ENCODE data around the gene ZNF133.

The ZNF133 gene

DNA sequence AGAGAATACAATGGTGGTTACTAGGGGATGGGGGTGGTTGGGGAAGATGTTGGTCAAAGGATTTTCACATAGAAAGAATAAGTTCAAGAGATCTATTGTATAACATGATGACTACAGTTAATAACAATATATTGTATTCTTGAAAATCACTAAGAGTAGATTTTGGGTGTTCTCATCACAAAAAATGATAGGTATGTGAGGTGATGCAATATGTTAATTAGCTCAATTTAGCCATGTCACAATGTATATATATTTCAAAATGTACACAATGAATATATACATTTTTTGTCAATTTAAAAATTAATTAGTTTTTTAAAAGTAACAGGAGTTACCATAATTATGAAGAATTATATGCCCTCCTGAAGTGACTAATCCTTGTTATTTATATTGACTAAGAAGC lies 22.3 kb downstream of the ZNF133 start (continued):
- TF ChIP-seq, protein P1, sequence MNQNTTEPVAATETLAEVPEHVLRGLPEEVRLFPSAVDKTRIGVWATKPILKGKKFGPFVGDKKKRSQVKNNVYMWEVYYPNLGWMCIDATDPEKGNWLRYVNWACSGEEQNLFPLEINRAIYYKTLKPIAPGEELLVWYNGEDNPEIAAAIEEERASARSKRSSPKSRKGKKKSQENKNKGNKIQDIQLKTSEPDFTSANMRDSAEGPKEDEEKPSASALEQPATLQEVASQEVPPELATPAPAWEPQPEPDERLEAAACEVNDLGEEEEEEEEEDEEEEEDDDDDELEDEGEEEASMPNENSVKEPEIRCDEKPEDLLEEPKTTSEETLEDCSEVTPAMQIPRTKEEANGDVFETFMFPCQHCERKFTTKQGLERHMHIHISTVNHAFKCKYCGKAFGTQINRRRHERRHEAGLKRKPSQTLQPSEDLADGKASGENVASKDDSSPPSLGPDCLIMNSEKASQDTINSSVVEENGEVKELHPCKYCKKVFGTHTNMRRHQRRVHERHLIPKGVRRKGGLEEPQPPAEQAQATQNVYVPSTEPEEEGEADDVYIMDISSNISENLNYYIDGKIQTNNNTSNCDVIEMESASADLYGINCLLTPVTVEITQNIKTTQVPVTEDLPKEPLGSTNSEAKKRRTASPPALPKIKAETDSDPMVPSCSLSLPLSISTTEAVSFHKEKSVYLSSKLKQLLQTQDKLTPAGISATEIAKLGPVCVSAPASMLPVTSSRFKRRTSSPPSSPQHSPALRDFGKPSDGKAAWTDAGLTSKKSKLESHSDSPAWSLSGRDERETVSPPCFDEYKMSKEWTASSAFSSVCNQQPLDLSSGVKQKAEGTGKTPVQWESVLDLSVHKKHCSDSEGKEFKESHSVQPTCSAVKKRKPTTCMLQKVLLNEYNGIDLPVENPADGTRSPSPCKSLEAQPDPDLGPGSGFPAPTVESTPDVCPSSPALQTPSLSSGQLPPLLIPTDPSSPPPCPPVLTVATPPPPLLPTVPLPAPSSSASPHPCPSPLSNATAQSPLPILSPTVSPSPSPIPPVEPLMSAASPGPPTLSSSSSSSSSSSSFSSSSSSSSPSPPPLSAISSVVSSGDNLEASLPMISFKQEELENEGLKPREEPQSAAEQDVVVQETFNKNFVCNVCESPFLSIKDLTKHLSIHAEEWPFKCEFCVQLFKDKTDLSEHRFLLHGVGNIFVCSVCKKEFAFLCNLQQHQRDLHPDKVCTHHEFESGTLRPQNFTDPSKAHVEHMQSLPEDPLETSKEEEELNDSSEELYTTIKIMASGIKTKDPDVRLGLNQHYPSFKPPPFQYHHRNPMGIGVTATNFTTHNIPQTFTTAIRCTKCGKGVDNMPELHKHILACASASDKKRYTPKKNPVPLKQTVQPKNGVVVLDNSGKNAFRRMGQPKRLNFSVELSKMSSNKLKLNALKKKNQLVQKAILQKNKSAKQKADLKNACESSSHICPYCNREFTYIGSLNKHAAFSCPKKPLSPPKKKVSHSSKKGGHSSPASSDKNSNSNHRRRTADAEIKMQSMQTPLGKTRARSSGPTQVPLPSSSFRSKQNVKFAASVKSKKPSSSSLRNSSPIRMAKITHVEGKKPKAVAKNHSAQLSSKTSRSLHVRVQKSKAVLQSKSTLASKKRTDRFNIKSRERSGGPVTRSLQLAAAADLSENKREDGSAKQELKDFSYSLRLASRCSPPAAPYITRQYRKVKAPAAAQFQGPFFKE (tag by site-specific recombination; IDR thresholded peaks at IDR 0.05; ENCODE audit: borderline replicate concordance): no peak
- no peak for TF ChIP-seq ZNF658 (tag by site-specific recombination; IDR thresholded peaks at IDR 0.05)
- TF ChIP-seq ZNF416 (tag by site-specific recombination; IDR thresholded peaks at IDR 0.05): no peak
- no peak for TF ChIP-seq ZNF654 (tag by site-specific recombination; IDR thresholded peaks at IDR 0.05; ENCODE audit: low read depth)
- no peak for TF ChIP-seq ZNF274 (IDR thresholded peaks at IDR 0.05; ENCODE audit: low read length)
- TF ChIP-seq ZNF274 (tag by site-specific recombination; IDR thresholded peaks at IDR 0.05; ENCODE audit: borderline replicate concordance): no peak
- no peak for TF ChIP-seq KLF7 (tag by site-specific recombination; IDR thresholded peaks at IDR 0.05; ENCODE audit: borderline replicate concordance)

DNA sequence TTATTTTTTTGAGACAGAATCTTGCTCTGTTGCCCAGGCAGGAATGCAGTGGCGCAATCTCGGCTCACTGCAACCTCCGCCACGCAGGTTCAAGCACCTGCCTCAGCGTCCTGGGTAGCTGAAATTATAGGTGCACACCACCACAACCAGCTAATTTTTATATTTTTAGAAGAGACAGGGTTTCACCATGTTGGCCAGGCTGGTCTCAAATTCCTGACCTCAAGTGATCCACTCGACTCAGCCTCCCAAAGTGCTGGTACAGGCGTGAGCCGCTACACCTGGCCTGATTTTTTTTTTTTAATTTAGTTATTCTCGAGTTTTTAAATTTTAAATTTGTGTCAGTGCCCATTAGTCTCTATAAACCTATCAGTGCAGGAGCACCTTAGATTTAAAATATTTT lies 24.4 kb downstream of the ZNF133 start:
- Histone ChIP-seq H3K9me3 (ENCODE audit: control insufficient read depth, insufficient read depth, low read depth, low read length) (no peaks in the 10 kb centered on the region), H3K27ac (ENCODE audit: extremely low read depth, low read depth, low read length) (no peak overlapping the region), H3K4me1 (ENCODE audit: control insufficient read depth, insufficient read depth, low read length) (no peaks in the 10 kb centered on the region), H3K4me3 (ENCODE audit: low read depth, low read length) (no peak overlapping the region), H3K36me3 (ENCODE audit: control insufficient read depth in 2 of 2, insufficient read depth in 1 of 2, low read length in 2 of 2) (peaks cover 0 to 53% of the 10 kb centered on the region in 2 experiments; a peak in 2 of 3 replicates)
- ChIA-PET POLR2A (no interaction called here), CTCF (no interaction called here)
- no peak for TF ChIP-seq IKZF3 (tag by site-specific recombination; IDR thresholded peaks at IDR 0.05)
- no peak for TF ChIP-seq SCRT2 (tag by site-specific recombination; IDR thresholded peaks at IDR 0.05)
- no peak for TF ChIP-seq ZNF544 (tag by site-specific recombination; IDR thresholded peaks at IDR 0.05)
- TF ChIP-seq, protein P2, sequence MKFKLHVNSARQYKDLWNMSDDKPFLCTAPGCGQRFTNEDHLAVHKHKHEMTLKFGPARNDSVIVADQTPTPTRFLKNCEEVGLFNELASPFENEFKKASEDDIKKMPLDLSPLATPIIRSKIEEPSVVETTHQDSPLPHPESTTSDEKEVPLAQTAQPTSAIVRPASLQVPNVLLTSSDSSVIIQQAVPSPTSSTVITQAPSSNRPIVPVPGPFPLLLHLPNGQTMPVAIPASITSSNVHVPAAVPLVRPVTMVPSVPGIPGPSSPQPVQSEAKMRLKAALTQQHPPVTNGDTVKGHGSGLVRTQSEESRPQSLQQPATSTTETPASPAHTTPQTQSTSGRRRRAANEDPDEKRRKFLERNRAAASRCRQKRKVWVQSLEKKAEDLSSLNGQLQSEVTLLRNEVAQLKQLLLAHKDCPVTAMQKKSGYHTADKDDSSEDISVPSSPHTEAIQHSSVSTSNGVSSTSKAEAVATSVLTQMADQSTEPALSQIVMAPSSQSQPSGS (tag by site-specific recombination; IDR thresholded peaks at IDR 0.05; ENCODE audit: low read depth): no peak
- no peak for TF ChIP-seq ZNF423 (tag by site-specific recombination; IDR thresholded peaks at IDR 0.05)
- no peak for TF ChIP-seq ZNF560 (tag by site-specific recombination; IDR thresholded peaks at IDR 0.05; ENCODE audit: borderline replicate concordance)
- TF ChIP-seq ZNF202 (tag by site-specific recombination; IDR thresholded peaks at IDR 0.05; ENCODE audit: borderline replicate concordance): no peak
- TF ChIP-seq FEZF1 (tag by site-specific recombination; IDR thresholded peaks at IDR 0.05): no peak
- TF ChIP-seq, protein P3, sequence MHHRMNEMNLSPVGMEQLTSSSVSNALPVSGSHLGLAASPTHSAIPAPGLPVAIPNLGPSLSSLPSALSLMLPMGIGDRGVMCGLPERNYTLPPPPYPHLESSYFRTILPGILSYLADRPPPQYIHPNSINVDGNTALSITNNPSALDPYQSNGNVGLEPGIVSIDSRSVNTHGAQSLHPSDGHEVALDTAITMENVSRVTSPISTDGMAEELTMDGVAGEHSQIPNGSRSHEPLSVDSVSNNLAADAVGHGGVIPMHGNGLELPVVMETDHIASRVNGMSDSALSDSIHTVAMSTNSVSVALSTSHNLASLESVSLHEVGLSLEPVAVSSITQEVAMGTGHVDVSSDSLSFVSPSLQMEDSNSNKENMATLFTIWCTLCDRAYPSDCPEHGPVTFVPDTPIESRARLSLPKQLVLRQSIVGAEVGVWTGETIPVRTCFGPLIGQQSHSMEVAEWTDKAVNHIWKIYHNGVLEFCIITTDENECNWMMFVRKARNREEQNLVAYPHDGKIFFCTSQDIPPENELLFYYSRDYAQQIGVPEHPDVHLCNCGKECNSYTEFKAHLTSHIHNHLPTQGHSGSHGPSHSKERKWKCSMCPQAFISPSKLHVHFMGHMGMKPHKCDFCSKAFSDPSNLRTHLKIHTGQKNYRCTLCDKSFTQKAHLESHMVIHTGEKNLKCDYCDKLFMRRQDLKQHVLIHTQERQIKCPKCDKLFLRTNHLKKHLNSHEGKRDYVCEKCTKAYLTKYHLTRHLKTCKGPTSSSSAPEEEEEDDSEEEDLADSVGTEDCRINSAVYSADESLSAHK (tag by site-specific recombination; IDR thresholded peaks at IDR 0.05): no peak
- TF ChIP-seq ZNF426 (tag by site-specific recombination; IDR thresholded peaks at IDR 0.05): no peak
- no peak for TF ChIP-seq ZNF585B (tag by site-specific recombination; IDR thresholded peaks at IDR 0.05)
- TF ChIP-seq, protein P4, sequence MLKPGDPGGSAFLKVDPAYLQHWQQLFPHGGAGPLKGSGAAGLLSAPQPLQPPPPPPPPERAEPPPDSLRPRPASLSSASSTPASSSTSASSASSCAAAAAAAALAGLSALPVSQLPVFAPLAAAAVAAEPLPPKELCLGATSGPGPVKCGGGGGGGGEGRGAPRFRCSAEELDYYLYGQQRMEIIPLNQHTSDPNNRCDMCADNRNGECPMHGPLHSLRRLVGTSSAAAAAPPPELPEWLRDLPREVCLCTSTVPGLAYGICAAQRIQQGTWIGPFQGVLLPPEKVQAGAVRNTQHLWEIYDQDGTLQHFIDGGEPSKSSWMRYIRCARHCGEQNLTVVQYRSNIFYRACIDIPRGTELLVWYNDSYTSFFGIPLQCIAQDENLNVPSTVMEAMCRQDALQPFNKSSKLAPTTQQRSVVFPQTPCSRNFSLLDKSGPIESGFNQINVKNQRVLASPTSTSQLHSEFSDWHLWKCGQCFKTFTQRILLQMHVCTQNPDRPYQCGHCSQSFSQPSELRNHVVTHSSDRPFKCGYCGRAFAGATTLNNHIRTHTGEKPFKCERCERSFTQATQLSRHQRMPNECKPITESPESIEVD (tag by site-specific recombination; IDR thresholded peaks at IDR 0.05): no peak

Measured in HEK293 (cell line).